Endothelial cell of umbilical vein (primary cell): ENCODE measurements around the gene FOXJ2. TPM values are rescaled to one million over a fixed set of nuclear protein-coding genes. Genes with fewer than 3 reads are reported as not detected.
A peak's percentile ranks its signal among the peaks of the same experiment; 100 is the strongest.
"Not testable (repeated sequence)": the region's sequence is repeated elsewhere in the genome, so short reads cannot be mapped to it uniquely, and the experiment has no call there.

Experiments
- BruUV-seq: library from RNA; stranded (reverse); fragments of 400-500 nt; replicated peaks from 2 replicates; lab custom pipeline; 2021; lab: Mats Ljungman, UMichigan
- CTCF ChIA-PET: fragments of 300-600, 350-600 bp; sonication (Branson Sonifier 250); formaldehyde crosslinking; loops from one replicate; lab custom pipeline; 2021; ENCODE audit warnings: antibody characterized with exemption, inconsistent platforms; lab: Charles Lee
- POLR2A ChIA-PET: fragments of 300-600, 350-600 bp; sonication (Branson Sonifier 250); formaldehyde crosslinking; loops from one replicate; lab custom pipeline; 2021; ENCODE audit warnings: antibody characterized with exemption, inconsistent platforms; lab: Charles Lee
- DNase-seq: peaks from one replicate; pipeline ENCODE4 v3.0.0-alpha.2; 2011; ENCODE audit warnings: low read depth, low spot score
- FAIRE-seq: peaks from 2 replicates; lab custom pipeline; 2011; peaks lifted over from hg19 to GRCh38; lab: Jason Lieb, UNC
- H2AFZ ChIP-seq: 2 replicates; pipeline ENCODE4 v1.6.0; 2012; ENCODE audit warnings: low read depth, low read length, control low read depth, inconsistent platforms
- H3K27ac ChIP-seq: 2 replicates; pipeline ENCODE4 v1.5.1; 2011; ENCODE audit warnings: low read depth, mild to moderate bottlenecking, control low read depth, low read length, moderate library complexity; ENCODE audit not compliant: insufficient read depth
- H3K27me3 ChIP-seq, 2 experiments: 2 replicates each; pipeline versions ENCODE4 v1.6.0 to v1.6.1; 2011; ENCODE audit warnings: low read length in 2 of 2, mixed read lengths in 1 of 2; ENCODE audit not compliant: control insufficient read depth in 2 of 2, insufficient read depth in 2 of 2
- H3K36me3 ChIP-seq, 2 experiments: 2 replicates in 1 of 2; 3 replicates in 1 of 2; pipeline ENCODE4 v1.5.1; 2011; ENCODE audit warnings: low read length in 2 of 2, mild to moderate bottlenecking in 1 of 2, moderate library complexity in 1 of 2; ENCODE audit not compliant: control insufficient read depth in 2 of 2, insufficient read depth in 2 of 2; ENCODE audit errors: extremely low read depth in 1 of 2
- H3K4me1 ChIP-seq: 3 replicates; pipeline ENCODE4 v1.5.1; 2011; ENCODE audit warnings: mild to moderate bottlenecking, low read length; ENCODE audit not compliant: control insufficient read depth, insufficient read depth; ENCODE audit errors: extremely low read depth
- H3K4me2 ChIP-seq: 2 replicates; pipeline ENCODE4 v1.6.1; 2011; ENCODE audit warnings: low read length, control low read depth, mixed read lengths; ENCODE audit not compliant: insufficient read depth
- H3K4me3 ChIP-seq, 3 experiments: fragments of 200-600 bp in 1 of 3; sonication (generic), shearing (Covaris generic) in 1 of 3; replicated peaks in 1 of 3; 2 replicates each; pipeline ENCODE4 v1.5.1; 2011 to 2016; ENCODE audit warnings: control low read depth in 3 of 3, low read length in 3 of 3, mild to moderate bottlenecking in 2 of 3, inconsistent platforms in 1 of 3, low read depth in 1 of 3, moderate library complexity in 1 of 3; ENCODE audit not compliant: insufficient read depth in 1 of 3
- H3K79me2 ChIP-seq: 2 replicates; pipeline ENCODE4 v1.6.0; 2012; ENCODE audit warnings: low read length, inconsistent platforms; ENCODE audit not compliant: control insufficient read depth, insufficient read depth
- H3K9ac ChIP-seq: replicated peaks from 2 replicates; pipeline ENCODE3; 2011; ENCODE audit warnings: low read length, control low read depth; ENCODE audit not compliant: insufficient read depth; ENCODE audit errors: extremely low read depth
- H3K9me1 ChIP-seq: replicated peaks from 3 replicates; pipeline ENCODE4 v1.6.0; 2011; ENCODE audit warnings: mild to moderate bottlenecking, low read length; ENCODE audit not compliant: control insufficient read depth, insufficient read depth; ENCODE audit errors: extremely low read depth
- H3K9me3 ChIP-seq: replicated peaks from 2 replicates; pipeline ENCODE4 v1.5.1; 2012; ENCODE audit warnings: low read length, inconsistent platforms; ENCODE audit not compliant: control insufficient read depth, insufficient read depth
- H4K20me1 ChIP-seq: replicated peaks from 2 replicates; pipeline ENCODE3; 2011; ENCODE audit warnings: mild to moderate bottlenecking, low read length; ENCODE audit not compliant: control insufficient read depth, insufficient read depth; ENCODE audit errors: extremely low read depth
- EZH2 ChIP-seq: IDR thresholded peaks from 2 replicates; pipeline ENCODE4 v1.6.1; 2012; ENCODE audit warnings: borderline replicate concordance, low read depth, mild to moderate bottlenecking, moderate library complexity, low read length, inconsistent platforms; ENCODE audit not compliant: severe bottlenecking
- POLR2A ChIP-seq: IDR thresholded peaks from 2 replicates; pipeline ENCODE4 v1.6.1; 2012; ENCODE audit warnings: low read depth, mild to moderate bottlenecking, control low read depth, low read length
- POLR2AphosphoS5 ChIP-seq: IDR thresholded peaks from 2 replicates; pipeline ENCODE4 v1.6.1; 2012; ENCODE audit warnings: low read depth, mild to moderate bottlenecking, control low read depth, low read length, moderate library complexity; ENCODE audit not compliant: insufficient read depth
- dilution Hi-C: fragments of 300-500 bp; cut with MboI; formaldehyde crosslinking; loops from one replicate; pipeline ENCODE4 v1.15.0; 2019; ENCODE audit warnings: low sequenced_read_pairs; ENCODE audit not compliant: extremely low pct_ligation_motif_present
- intact Hi-C: fragments of 100-400 bp; cut with micrococcal nuclease; formaldehyde crosslinking; loops from one replicate; pipeline ENCODE4 v1.10.0; 2022
- polyA plus RNA-seq, 4 experiments: library from polyadenylated mRNA; depleted of rRNA in 3 of 4; stranded (reverse) in 3 of 4; unstranded in 1 of 4; fragments of >200 nt; gene quantifications; 2 replicates each; pipeline versions ENCODE4 v1.2.1 to v1.2.3, GENCODE V29; 2011 to 2012; ENCODE audit warnings: missing spikeins in 1 of 4
- total RNA-seq: library from RNA; stranded (reverse); gene quantifications from 2 replicates; pipeline ENCODE4 v1.2.3, GENCODE V29; 2021

FOXJ2 gene
- total and polyA plus RNA-seq, 2 donors (not counting 3 experiments of a cell fraction or from before 2014, with no cell fraction given) = 6.2 to 13.9 TPM

- H3K4me2 ChIP-seq, CTCF ChIA-PET, H3K27ac ChIP-seq, DNase-seq, H3K79me2 ChIP-seq, BruUV-seq, H3K4me3 ChIP-seq, H4K20me1 ChIP-seq, H3K9me1 ChIP-seq, intact Hi-C loops, H3K36me3 ChIP-seq, H3K9ac ChIP-seq, FAIRE-seq, H2AFZ ChIP-seq, POLR2A ChIA-PET, dilution Hi-C loops, H3K4me1 ChIP-seq, H3K9me3 ChIP-seq: not testable (repeated sequence)
- H3K27me3 ChIP-seq = peaks cover 27 to 41% of the 10 kb centered on the region in 2 experiments
Measured at GRCh38 chr12:8018213-8018612, 14.3 kb upstream of the FOXJ2 start.

DNA sequence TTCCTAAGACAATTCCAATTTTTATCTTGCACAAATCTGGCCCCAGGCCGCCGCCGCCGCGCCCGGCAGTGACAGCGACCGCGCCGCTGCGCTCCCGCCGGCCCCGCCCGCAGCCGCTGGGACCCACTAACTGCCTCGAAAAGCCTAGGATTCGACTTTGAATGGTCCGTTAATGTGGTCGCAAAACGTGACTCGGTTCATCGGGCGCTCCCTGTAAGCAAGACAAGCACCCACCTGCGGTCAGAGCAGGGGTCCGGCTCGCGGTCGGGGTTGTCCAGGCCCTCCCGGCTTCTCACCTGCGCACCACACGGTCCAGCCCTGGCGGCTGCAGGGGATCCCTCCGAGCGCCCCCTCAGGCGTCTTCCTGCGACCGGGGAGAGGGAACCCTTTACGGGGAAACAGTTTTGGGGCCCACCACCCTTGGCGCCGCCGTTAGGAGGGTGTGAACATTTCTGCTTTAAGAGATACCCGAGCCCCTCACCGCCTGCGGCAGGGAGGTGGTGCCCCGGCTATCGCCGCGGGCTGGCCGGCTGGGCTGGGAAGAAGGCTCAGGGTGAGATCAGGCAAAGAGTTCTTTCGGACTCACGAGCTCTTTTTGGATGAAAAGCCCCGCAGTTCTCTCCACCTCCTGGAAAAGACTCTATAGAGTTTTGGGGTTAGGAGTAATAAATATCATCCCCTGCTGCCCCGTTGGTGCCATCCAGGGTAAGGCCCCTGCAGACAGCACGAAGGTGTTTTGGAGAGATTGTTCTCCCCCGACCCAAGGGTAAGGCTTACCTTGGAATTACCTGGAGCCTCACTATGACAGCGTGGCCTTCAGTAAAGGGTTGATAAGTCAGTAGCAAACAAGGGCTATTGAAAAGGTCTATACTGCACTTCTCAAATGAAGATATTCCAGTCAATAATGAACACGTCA lies 13.6 kb upstream of the FOXJ2 start:
- FAIRE-seq (peak; percentile 60), DNase-seq (no peak)

More for the DNA sequence above, 13.6 kb upstream of the FOXJ2 start:
- H3K4me1 ChIP-seq = no peaks in the 10 kb centered on the region
- H3K27ac ChIP-seq = no peak overlapping the region
- CTCF ChIA-PET = interaction anchor here (1.4 kb wide), 1 partner anchor 8 kb away, joined by 3 read pairs; no protein-coding TSS in a partner anchor
- no peak overlapping the region for H3K9ac ChIP-seq
- H3K9me3 ChIP-seq = no peaks in the 10 kb centered on the region
- intact Hi-C loops (no loop called here), dilution Hi-C loops (no loop called here)
- H3K4me3 ChIP-seq = peak overlapping the region in 1 of 3 experiments; percentile 9
- peak; percentile 92 for TF ChIP-seq EZH2
- TF ChIP-seq POLR2A = no peak
- TF ChIP-seq POLR2AphosphoS5 = no peak
- H3K36me3 ChIP-seq = no peaks in the 10 kb centered on the region
- no peaks in the 10 kb centered on the region for H4K20me1 ChIP-seq
- H3K4me2 ChIP-seq = no peak overlapping the region
- peak overlapping the region; percentile 62 for H2AFZ ChIP-seq
- BruUV-seq = no TSS peak
- POLR2A ChIA-PET = no interaction called here
- H3K9me1 ChIP-seq = no peaks in the 10 kb centered on the region
- peaks cover 27 to 41% of the 10 kb centered on the region in 2 experiments for H3K27me3 ChIP-seq
- H3K79me2 ChIP-seq = no peaks in the 10 kb centered on the region
